Measurements from ENCODE around the gene ADPRM.

The ADPRM gene

DNA sequence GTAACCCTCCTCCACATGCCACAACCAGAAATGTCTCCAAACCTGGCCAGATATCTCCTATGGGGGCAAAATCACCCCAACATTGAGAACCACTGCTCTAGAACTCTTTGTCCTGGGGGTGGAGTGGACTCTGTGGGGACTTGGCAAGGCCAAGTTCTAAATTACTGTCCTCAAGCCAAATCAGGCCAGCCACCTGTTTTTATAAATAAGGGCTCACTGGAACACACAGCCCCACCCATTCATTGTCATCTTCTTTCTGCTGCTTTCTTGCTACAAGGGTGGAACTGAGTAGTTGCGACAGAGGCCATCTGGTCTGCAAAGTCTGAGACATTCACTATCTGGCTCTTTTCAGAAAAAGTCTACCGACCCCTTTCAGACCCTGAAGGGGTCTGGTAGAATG lies 59.2 kb downstream of the ADPRM start:
- ChIA-PET POLR2A (no interaction called here), CTCF (interaction anchor here (0.7 to 2.1 kb wide), 2 partner anchors 9 to 11 kb away, joined by 3 to 8 read pairs; no protein-coding TSS in a partner anchor)

DNA sequence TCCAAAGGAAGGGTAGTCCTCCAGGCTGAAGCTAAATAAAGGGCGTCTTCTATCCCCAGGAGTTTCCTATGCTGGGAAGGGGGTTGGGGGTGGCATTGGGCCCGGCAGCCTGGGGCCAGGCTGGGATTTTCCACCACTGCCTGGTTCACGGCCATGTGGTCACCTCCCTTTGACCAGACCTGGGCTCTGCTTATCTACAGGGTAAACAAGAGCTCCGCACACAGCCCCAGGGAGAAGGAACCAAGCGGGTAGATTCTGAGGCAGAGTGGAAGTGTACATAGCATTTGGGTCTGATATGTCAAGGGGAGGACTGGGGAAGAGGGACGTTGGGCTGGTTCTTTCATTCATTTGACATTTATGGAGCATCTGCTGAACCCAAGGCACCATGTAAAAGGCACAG lies 59.7 kb downstream of the ADPRM start:
- POLR2A ChIA-PET = no interaction called here
- CTCF ChIA-PET = interaction anchor here (0.7 to 2.1 kb wide), 2 partner anchors 10 kb away, joined by 3 to 8 read pairs; no protein-coding TSS in a partner anchor
- TF ChIP-seq, protein P1, sequence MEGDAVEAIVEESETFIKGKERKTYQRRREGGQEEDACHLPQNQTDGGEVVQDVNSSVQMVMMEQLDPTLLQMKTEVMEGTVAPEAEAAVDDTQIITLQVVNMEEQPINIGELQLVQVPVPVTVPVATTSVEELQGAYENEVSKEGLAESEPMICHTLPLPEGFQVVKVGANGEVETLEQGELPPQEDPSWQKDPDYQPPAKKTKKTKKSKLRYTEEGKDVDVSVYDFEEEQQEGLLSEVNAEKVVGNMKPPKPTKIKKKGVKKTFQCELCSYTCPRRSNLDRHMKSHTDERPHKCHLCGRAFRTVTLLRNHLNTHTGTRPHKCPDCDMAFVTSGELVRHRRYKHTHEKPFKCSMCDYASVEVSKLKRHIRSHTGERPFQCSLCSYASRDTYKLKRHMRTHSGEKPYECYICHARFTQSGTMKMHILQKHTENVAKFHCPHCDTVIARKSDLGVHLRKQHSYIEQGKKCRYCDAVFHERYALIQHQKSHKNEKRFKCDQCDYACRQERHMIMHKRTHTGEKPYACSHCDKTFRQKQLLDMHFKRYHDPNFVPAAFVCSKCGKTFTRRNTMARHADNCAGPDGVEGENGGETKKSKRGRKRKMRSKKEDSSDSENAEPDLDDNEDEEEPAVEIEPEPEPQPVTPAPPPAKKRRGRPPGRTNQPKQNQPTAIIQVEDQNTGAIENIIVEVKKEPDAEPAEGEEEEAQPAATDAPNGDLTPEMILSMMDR (IDR thresholded peaks at IDR 0.05; ENCODE audit: control extremely low read depth, extremely low read depth, low read depth, missing control alignments) = no peak
- DNase-seq (ENCODE audit: extremely low spot score) = no peak

More for the DNA sequence above, 59.2 kb downstream of the ADPRM start:
- TF ChIP-seq, protein P1 (IDR thresholded peaks at IDR 0.05; ENCODE audit: control extremely low read depth, extremely low read depth, low read depth, missing control alignments) = no peak
- DNase-seq (ENCODE audit: extremely low spot score) = no peak

DNA sequence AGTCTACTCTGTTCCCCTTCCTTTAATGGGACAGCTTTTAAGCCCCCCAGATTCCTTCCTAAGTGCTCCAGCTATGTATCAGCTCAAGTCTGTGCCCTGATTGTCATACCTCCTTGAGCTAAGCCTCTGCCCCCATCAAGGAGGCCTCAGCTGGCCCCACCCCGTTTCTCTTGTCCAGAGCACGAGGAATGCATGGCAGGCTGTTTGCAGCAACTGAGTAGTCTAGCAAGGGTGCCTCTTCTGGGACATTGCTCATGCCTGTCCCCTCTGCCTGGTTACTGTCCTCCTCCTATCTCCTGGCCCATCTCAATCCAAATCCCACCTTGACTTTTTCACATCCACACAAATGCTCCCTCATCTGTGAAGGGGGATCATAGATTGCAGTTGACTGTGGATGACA lies 60.3 kb downstream of the ADPRM start:
- CTCF ChIA-PET = interaction anchor here (0.7 to 2.1 kb wide), 2 partner anchors 9 to 10 kb away, joined by 3 to 8 read pairs; no protein-coding TSS in a partner anchor
- no peak for DNase-seq (ENCODE audit: extremely low spot score)
- TF ChIP-seq, protein P1 (IDR thresholded peaks at IDR 0.05; ENCODE audit: control extremely low read depth, extremely low read depth, low read depth, missing control alignments) = no peak
- POLR2A ChIA-PET = no interaction called here

DNA sequence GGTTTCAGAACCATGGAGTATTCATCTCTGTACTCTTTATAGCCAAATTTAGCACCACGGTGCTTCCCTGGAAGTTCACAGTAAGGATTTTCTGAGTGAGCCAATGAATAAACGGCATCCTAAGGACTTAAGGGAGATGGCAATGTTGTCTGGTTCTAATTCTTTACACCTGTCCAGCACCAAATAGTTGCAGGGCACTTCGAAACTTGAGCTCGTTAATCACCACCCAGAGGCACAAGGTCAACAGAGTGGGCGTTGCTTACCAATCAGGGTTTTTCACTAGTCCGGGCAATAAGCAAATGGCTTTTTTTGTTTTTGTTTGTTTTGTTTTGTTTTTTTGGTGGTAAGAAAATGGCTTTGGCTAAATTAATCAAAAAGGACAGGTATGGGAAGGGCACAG lies 60.7 kb downstream of the ADPRM start:
- CTCF ChIA-PET = interaction anchor here (1.1 to 2.1 kb wide), 2 partner anchors 11 to 111 kb away, joined by 4 to 8 read pairs; no protein-coding TSS in a partner anchor
- POLR2A ChIA-PET = no interaction called here
- DNase-seq (ENCODE audit: extremely low spot score) = no peak
- TF ChIP-seq, protein P1 (IDR thresholded peaks at IDR 0.05; ENCODE audit: control extremely low read depth, extremely low read depth, low read depth, missing control alignments) = no peak
